ENCODE results near the gene ABO.

- no peak for TF ChIP-seq POLR2AphosphoS5 (IDR thresholded peaks at IDR 0.05; ENCODE audit: low read depth, low read length)
- no peak for TF ChIP-seq TAF1 (IDR thresholded peaks at IDR 0.05; ENCODE audit: low read depth, low read length)
Measured at GRCh38 chr9:133227242-133227860, 47.6 kb downstream of the ABO start.
